Stromal cell of bone marrow (primary cell): ENCODE data around the gene UQCC2.

Experiments used
- DNase-seq: peaks from one replicate; pipeline ENCODE4 v3.0.0-alpha.2; 2012; ENCODE audit warnings: low read depth

The UQCC2 gene

GRCh38 chr6:33675968-33676367 is 35.5 kb downstream of the UQCC2 start:
- DNase-seq = no peak

GRCh38 chr6:33673851-33674250 is 37.6 kb downstream of the UQCC2 start:
- no peak for DNase-seq

- peak; percentile 95 for DNase-seq
Measured at GRCh38 chr6:33672808-33673207, 38.7 kb downstream of the UQCC2 start.

- no peak for DNase-seq
Measured at GRCh38 chr6:33671744-33672072, 39.8 kb downstream of the UQCC2 start.

- DNase-seq = no peak
Measured at GRCh38 chr6:33670971-33671743, 40.3 kb downstream of the UQCC2 start.

GRCh38 chr6:33670086-33670660 is 41.3 kb downstream of the UQCC2 start:
- no peak for DNase-seq

- no peak for DNase-seq
Measured at GRCh38 chr6:33668914-33669313, 42.6 kb downstream of the UQCC2 start.

- no peak for DNase-seq
Measured at GRCh38 chr6:33668328-33668727, 43.2 kb downstream of the UQCC2 start.

GRCh38 chr6:33667776-33668175 is 43.7 kb downstream of the UQCC2 start:
- DNase-seq = no peak

GRCh38 chr6:33667072-33667471 is 44.4 kb downstream of the UQCC2 start:
- no peak for DNase-seq

GRCh38 chr6:33665957-33666356 is 45.5 kb downstream of the UQCC2 start:
- no peak for DNase-seq

- no peak for DNase-seq
Measured at GRCh38 chr6:33664506-33665057, 46.9 kb downstream of the UQCC2 start.

GRCh38 chr6:33663727-33664449 is 47.6 kb downstream of the UQCC2 start:
- DNase-seq = no peak

GRCh38 chr6:33663028-33663427 is 48.5 kb downstream of the UQCC2 start:
- no peak for DNase-seq

- no peak for DNase-seq
Measured at GRCh38 chr6:33662318-33662717, 49.2 kb downstream of the UQCC2 start.

- no peak for DNase-seq
Measured at GRCh38 chr6:33661106-33661838, 50.2 kb downstream of the UQCC2 start.

- no peak for DNase-seq
Measured at GRCh38 chr6:33659986-33660385, 51.5 kb downstream of the UQCC2 start.

GRCh38 chr6:33658982-33659689 is 52.4 kb downstream of the UQCC2 start:
- DNase-seq = no peak

- DNase-seq = no peak
Measured at GRCh38 chr6:33656844-33657243, 54.7 kb downstream of the UQCC2 start.

GRCh38 chr6:33654831-33655554 is 56.5 kb downstream of the UQCC2 start:
- DNase-seq = no peak

GRCh38 chr6:33652002-33652401 is 59.5 kb downstream of the UQCC2 start:
- no peak for DNase-seq
